ENCODE data around the gene DHRS2. TPM values are rescaled to one million over a fixed set of nuclear protein-coding genes. Genes with fewer than 3 reads are reported as not detected.
A peak's percentile ranks its signal among the peaks of the same experiment; 100 is the strongest.

DHRS2 gene
- total and polyA plus RNA-seq, 2 of the 13 experiments (the other 11 are each of a cell fraction or from before 2014, with no cell fraction given) = 1,621 to 3,021 TPM

GRCh38 chr14:23633160-23633701 is 2.9 kb upstream of the DHRS2 start (continued):
- TF ChIP-seq IKZF1 (IDR thresholded peaks at IDR 0.05) = no peak
- TF ChIP-seq BORCS8-MEF2B (CRISPR knock-in tag; IDR thresholded peaks at IDR 0.05) = peak; percentile 72; the same call in 1 of the 2 replicates
- TF ChIP-seq, protein P1, sequence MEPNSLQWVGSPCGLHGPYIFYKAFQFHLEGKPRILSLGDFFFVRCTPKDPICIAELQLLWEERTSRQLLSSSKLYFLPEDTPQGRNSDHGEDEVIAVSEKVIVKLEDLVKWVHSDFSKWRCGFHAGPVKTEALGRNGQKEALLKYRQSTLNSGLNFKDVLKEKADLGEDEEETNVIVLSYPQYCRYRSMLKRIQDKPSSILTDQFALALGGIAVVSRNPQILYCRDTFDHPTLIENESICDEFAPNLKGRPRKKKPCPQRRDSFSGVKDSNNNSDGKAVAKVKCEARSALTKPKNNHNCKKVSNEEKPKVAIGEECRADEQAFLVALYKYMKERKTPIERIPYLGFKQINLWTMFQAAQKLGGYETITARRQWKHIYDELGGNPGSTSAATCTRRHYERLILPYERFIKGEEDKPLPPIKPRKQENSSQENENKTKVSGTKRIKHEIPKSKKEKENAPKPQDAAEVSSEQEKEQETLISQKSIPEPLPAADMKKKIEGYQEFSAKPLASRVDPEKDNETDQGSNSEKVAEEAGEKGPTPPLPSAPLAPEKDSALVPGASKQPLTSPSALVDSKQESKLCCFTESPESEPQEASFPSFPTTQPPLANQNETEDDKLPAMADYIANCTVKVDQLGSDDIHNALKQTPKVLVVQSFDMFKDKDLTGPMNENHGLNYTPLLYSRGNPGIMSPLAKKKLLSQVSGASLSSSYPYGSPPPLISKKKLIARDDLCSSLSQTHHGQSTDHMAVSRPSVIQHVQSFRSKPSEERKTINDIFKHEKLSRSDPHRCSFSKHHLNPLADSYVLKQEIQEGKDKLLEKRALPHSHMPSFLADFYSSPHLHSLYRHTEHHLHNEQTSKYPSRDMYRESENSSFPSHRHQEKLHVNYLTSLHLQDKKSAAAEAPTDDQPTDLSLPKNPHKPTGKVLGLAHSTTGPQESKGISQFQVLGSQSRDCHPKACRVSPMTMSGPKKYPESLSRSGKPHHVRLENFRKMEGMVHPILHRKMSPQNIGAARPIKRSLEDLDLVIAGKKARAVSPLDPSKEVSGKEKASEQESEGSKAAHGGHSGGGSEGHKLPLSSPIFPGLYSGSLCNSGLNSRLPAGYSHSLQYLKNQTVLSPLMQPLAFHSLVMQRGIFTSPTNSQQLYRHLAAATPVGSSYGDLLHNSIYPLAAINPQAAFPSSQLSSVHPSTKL (CRISPR knock-in tag; IDR thresholded peaks at IDR 0.05) = peak; percentile 40; the same call in 1 of the 2 replicates
- TF ChIP-seq ZNF331 (CRISPR knock-in tag; IDR thresholded peaks at IDR 0.05) = peak; percentile 85
- no peak for TF ChIP-seq PCBP1 (IDR thresholded peaks at IDR 0.05; ENCODE audit: borderline replicate concordance, low read depth, low read length)
- TF ChIP-seq, protein P2, sequence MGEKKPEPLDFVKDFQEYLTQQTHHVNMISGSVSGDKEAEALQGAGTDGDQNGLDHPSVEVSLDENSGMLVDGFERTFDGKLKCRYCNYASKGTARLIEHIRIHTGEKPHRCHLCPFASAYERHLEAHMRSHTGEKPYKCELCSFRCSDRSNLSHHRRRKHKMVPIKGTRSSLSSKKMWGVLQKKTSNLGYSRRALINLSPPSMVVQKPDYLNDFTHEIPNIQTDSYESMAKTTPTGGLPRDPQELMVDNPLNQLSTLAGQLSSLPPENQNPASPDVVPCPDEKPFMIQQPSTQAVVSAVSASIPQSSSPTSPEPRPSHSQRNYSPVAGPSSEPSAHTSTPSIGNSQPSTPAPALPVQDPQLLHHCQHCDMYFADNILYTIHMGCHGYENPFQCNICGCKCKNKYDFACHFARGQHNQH (CRISPR knock-in tag; IDR thresholded peaks at IDR 0.05) = peak; percentile 69; the same call in 1 of the 2 replicates
- peak; percentile 66; the same call in 1 of the 2 replicates for TF ChIP-seq MIXL1 (CRISPR knock-in tag; IDR thresholded peaks at IDR 0.05)
- TF ChIP-seq NR1H2 (CRISPR knock-in tag; IDR thresholded peaks at IDR 0.05; ENCODE audit: borderline replicate concordance, low read depth) = no peak
- 0 out of 2 replicates have a peak, but pooled peaks have one; percentile 16 for TF ChIP-seq ZNF230 (CRISPR knock-in tag; IDR thresholded peaks at IDR 0.05)
- peak; percentile 94; the same call in 1 of the 2 replicates for TF ChIP-seq ZNF567 (CRISPR knock-in tag; IDR thresholded peaks at IDR 0.05; ENCODE audit: borderline replicate concordance)
- TF ChIP-seq KIAA2018 (CRISPR knock-in tag; IDR thresholded peaks at IDR 0.05; ENCODE audit: borderline replicate concordance) = no peak
- peak; percentile 64; the same call in 1 of the 2 replicates for TF ChIP-seq GMEB1 (CRISPR knock-in tag; IDR thresholded peaks at IDR 0.05; ENCODE audit: borderline replicate concordance)
- no peak for TF ChIP-seq ZNF224 (CRISPR knock-in tag; IDR thresholded peaks at IDR 0.05)
- TF ChIP-seq ZNF350 (CRISPR knock-in tag; IDR thresholded peaks at IDR 0.05; ENCODE audit: borderline replicate concordance, low read depth) = peak; percentile 68

Measured in HepG2 (cell line).